ENCODE data around the gene U2AF2. TPM values are rescaled to one million over a fixed set of nuclear protein-coding genes. Genes with fewer than 3 reads are reported as not detected.

U2AF2 gene
- polyA plus RNA-seq, 1 donor from 2014 or later = 129 TPM

DNA sequence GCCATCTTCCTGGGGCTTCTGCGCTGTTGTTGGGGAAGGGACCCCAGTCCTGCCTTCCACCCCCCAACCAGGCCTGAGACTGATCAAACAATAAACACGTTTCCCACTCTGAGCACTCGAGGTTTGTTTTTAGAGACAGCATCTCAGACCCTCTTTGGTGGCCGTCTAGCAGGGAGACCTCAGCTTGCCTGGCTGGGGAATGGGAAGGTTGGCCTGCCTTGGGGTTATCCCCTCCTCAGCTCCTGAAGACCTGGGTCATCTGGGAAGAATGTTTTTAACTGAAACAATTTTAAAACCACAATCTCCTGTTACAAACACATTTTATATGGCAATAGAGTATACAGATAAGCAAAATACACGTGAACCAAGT lies 9.3 kb upstream of the U2AF2 start:
- Histone ChIP-seq H3K27me3 (ENCODE audit: insufficient read depth, low read depth, low read length) (no peaks in the 10 kb centered on the region), H3K9me3 (ENCODE audit: low read length) (no peaks in the 10 kb centered on the region), H3K4me2 (ENCODE audit: low read length) (no peak overlapping the region), H3K36me3 (ENCODE audit: insufficient read depth, low read length) (no peaks in the 10 kb centered on the region), H3K9me2 (ENCODE audit: insufficient read depth, low read length) (no peaks in the 10 kb centered on the region), H3F3A (ENCODE audit: insufficient read depth, low read length, poor library complexity, severe bottlenecking) (no peaks in the 10 kb centered on the region), H2AFZ (ENCODE audit: low read depth, low read length) (no peak overlapping the region), H3K4me3 (ENCODE audit: low read length) (no peak overlapping the region), H4K20me1 (ENCODE audit: insufficient read depth) (no peaks in the 10 kb centered on the region), H3K27ac (ENCODE audit: low read length) (no peak overlapping the region), H3K9ac (ENCODE audit: low read length) (no peak overlapping the region), H3K79me2 (replicated peaks; ENCODE audit: insufficient read depth, low read length) (peaks cover 28% of the 10 kb centered on the region)
- TF ChIP-seq POLR2AphosphoS5 (IDR thresholded peaks at IDR 0.05) (no peak), MXI1 (conservative IDR thresholded peaks at IDR 0.05; ENCODE audit: poor library complexity, severe bottlenecking) (no peak)
- TF ChIP-seq, protein P1, sequence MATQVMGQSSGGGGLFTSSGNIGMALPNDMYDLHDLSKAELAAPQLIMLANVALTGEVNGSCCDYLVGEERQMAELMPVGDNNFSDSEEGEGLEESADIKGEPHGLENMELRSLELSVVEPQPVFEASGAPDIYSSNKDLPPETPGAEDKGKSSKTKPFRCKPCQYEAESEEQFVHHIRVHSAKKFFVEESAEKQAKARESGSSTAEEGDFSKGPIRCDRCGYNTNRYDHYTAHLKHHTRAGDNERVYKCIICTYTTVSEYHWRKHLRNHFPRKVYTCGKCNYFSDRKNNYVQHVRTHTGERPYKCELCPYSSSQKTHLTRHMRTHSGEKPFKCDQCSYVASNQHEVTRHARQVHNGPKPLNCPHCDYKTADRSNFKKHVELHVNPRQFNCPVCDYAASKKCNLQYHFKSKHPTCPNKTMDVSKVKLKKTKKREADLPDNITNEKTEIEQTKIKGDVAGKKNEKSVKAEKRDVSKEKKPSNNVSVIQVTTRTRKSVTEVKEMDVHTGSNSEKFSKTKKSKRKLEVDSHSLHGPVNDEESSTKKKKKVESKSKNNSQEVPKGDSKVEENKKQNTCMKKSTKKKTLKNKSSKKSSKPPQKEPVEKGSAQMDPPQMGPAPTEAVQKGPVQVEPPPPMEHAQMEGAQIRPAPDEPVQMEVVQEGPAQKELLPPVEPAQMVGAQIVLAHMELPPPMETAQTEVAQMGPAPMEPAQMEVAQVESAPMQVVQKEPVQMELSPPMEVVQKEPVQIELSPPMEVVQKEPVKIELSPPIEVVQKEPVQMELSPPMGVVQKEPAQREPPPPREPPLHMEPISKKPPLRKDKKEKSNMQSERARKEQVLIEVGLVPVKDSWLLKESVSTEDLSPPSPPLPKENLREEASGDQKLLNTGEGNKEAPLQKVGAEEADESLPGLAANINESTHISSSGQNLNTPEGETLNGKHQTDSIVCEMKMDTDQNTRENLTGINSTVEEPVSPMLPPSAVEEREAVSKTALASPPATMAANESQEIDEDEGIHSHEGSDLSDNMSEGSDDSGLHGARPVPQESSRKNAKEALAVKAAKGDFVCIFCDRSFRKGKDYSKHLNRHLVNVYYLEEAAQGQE (IDR thresholded peaks at IDR 0.05; ENCODE audit: borderline replicate concordance) = no peak

DNA sequence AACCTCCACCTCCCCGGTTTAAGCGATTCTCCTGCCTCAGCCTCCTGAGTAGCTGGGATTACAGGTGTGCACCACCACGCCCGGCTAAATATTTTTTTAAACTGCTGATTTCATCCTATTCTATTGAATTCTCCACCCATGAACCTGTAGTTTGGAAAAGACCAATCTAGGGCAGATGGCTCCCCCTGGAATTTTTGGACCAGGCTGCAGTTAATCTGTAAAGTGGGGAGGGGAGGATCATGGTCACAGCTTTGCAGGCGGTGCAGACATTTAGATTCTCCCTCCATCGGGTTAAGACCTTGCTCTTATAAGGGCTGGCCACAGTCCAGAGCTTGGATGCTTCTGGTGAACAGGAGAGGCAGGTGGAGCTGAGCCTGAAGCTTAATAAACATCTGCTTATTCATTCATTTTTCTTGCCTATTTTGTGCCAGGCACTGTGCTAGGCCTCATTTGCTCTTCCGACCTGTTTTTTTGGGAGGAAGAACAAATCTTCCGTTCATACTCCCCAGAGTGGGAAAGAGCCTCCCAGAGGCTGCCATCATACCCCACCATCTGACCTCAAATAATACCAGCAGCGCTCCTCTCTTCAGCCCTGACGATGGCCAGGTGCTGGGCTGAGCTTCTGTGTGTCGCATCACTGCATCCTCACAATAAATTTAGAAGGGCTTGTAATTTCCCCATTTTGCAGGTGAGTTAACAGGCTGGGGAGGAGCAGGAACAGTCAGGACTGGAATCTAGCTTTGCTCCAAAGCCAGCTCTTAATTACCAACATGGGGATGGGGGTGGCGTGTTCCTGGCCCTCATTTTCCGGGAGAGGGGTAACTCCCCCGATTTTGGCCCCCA lies 7.7 kb upstream of the U2AF2 start:
- Histone ChIP-seq H4K20me1 (ENCODE audit: insufficient read depth) (no peaks in the 10 kb centered on the region), H3K9me2 (ENCODE audit: insufficient read depth, low read length) (no peaks in the 10 kb centered on the region), H3F3A (ENCODE audit: insufficient read depth, low read length, poor library complexity, severe bottlenecking) (no peaks in the 10 kb centered on the region), H3K4me2 (ENCODE audit: low read length) (peak overlapping the region; percentile 75), H3K27me3 (ENCODE audit: insufficient read depth, low read depth, low read length) (no peaks in the 10 kb centered on the region), H3K27ac (ENCODE audit: low read length) (peak overlapping the region; percentile 76), H3K79me2 (replicated peaks; ENCODE audit: insufficient read depth, low read length) (peaks cover 21% of the 10 kb centered on the region), H3K4me3 (ENCODE audit: low read length) (peak overlapping the region; percentile 94), H3K9me3 (ENCODE audit: low read length) (no peaks in the 10 kb centered on the region), H3K9ac (ENCODE audit: low read length) (peak overlapping the region; percentile 89), H3K36me3 (ENCODE audit: insufficient read depth, low read length) (no peaks in the 10 kb centered on the region), H2AFZ (ENCODE audit: low read depth, low read length) (no peak overlapping the region)
- TF ChIP-seq EZH2 (IDR thresholded peaks at IDR 0.05; ENCODE audit: borderline replicate concordance, insufficient read depth, low read length, poor library complexity, severe bottlenecking) (no peak), MXI1 (conservative IDR thresholded peaks at IDR 0.05; ENCODE audit: poor library complexity, severe bottlenecking) (no peak), RAD21 (conservative IDR thresholded peaks at IDR 0.05) (no peak), SMC3 (conservative IDR thresholded peaks at IDR 0.05; ENCODE audit: poor library complexity) (no peak), TAF1 (IDR thresholded peaks at IDR 0.05; ENCODE audit: low read depth) (no peak), EP300 (conservative IDR thresholded peaks at IDR 0.05; ENCODE audit: poor library complexity, severe bottlenecking) (no peak), POLR2AphosphoS5 (IDR thresholded peaks at IDR 0.05) (no peak)
- TF ChIP-seq, protein P1 (IDR thresholded peaks at IDR 0.05; ENCODE audit: borderline replicate concordance) = no peak
- TF ChIP-seq, protein P2, sequence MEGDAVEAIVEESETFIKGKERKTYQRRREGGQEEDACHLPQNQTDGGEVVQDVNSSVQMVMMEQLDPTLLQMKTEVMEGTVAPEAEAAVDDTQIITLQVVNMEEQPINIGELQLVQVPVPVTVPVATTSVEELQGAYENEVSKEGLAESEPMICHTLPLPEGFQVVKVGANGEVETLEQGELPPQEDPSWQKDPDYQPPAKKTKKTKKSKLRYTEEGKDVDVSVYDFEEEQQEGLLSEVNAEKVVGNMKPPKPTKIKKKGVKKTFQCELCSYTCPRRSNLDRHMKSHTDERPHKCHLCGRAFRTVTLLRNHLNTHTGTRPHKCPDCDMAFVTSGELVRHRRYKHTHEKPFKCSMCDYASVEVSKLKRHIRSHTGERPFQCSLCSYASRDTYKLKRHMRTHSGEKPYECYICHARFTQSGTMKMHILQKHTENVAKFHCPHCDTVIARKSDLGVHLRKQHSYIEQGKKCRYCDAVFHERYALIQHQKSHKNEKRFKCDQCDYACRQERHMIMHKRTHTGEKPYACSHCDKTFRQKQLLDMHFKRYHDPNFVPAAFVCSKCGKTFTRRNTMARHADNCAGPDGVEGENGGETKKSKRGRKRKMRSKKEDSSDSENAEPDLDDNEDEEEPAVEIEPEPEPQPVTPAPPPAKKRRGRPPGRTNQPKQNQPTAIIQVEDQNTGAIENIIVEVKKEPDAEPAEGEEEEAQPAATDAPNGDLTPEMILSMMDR (IDR thresholded peaks at IDR 0.05; ENCODE audit: poor library complexity, severe bottlenecking) = no peak

Data from neural cell (in vitro differentiated cells).